HAP-1 (cell line): ENCODE measurements around the gene PLEKHN1.
"Not testable (repeated sequence)": the region's sequence is repeated elsewhere in the genome, so short reads cannot be mapped to it uniquely, and the experiment has no call there.

Source experiments
- DNase-seq, 2 experiments: peaks; one replicate each; pipeline ENCODE4 v3.0.0-alpha.2; 2016 to 2020; ENCODE audit warnings: low spot score in 2 of 2
- H3K27me3 ChIP-seq: fragments of 250-450 bp; sonication (Bioruptor Pico); 2 replicates; pipeline ENCODE4 v1.5.1; 2020; ENCODE audit warnings: low read depth, mild to moderate bottlenecking, moderate library complexity
- H3K36me3 ChIP-seq: fragments of 250-450 bp; sonication (Bioruptor Pico); replicated peaks from 2 replicates; pipeline ENCODE4 v1.5.1; 2020; ENCODE audit warnings: mild to moderate bottlenecking
- H3K4me1 ChIP-seq: fragments of 250-450 bp; sonication (Bioruptor Pico); 2 replicates; pipeline ENCODE4 v1.5.1; 2020; ENCODE audit warnings: mild to moderate bottlenecking
- H3K4me3 ChIP-seq: fragments of 250-450 bp; sonication (Bioruptor Pico); 2 replicates; pipeline ENCODE4 v1.5.1; 2020; ENCODE audit warnings: mild to moderate bottlenecking, moderate library complexity
- H3K9me3 ChIP-seq: fragments of 250-450 bp; sonication (Bioruptor Pico); 2 replicates; pipeline ENCODE4 v1.5.1; 2020; ENCODE audit warnings: mild to moderate bottlenecking, moderate library complexity
- in situ Hi-C: fragments of 300-500 bp; cut with MboI; formaldehyde crosslinking; loops from 3 replicates; pipeline ENCODE4 v1.14.3; 2020; ENCODE audit warnings: low sequenced_read_pairs, inconsistent platforms, mixed read lengths

Gene PLEKHN1

GRCh38 chr1:942864-943533 lies 23.3 kb upstream of the PLEKHN1 start:
- H3K27me3 ChIP-seq, result no peaks in the 10 kb centered on the region
- H3K4me1 ChIP-seq, result peaks cover 22% of the 10 kb centered on the region
- in situ Hi-C loops, result no loop called here
- peak overlapping the region; percentile 15 for H3K4me3 ChIP-seq
- peaks cover 43% of the 10 kb centered on the region for H3K36me3 ChIP-seq
- no peaks in the 10 kb centered on the region for H3K9me3 ChIP-seq
- peak in 1 of 2 experiments; percentile 36 for DNase-seq

- in situ Hi-C loops, result no loop called here
These were observed 22.5 kb upstream of the PLEKHN1 start for GRCh38 chr1:943545-944340.

GRCh38 chr1:944341-945325 lies 21.6 kb upstream of the PLEKHN1 start:
- Histone ChIP-seq H3K4me3 (no peak overlapping the region), H3K9me3 (no peaks in the 10 kb centered on the region), H3K27me3 (no peaks in the 10 kb centered on the region), H3K36me3 (peaks cover 56% of the 10 kb centered on the region), H3K4me1 (peaks cover 22% of the 10 kb centered on the region)
- in situ Hi-C loops, result no loop called here
- DNase-seq, result peak in 1 of 2 experiments; percentile 37

More at GRCh38 chr1:943545-944340, 22.5 kb upstream of the PLEKHN1 start:
- H3K36me3 ChIP-seq, result peaks cover 47% of the 10 kb centered on the region
- no peak overlapping the region for H3K4me3 ChIP-seq
- no peak for DNase-seq
- peaks cover 22% of the 10 kb centered on the region for H3K4me1 ChIP-seq
- H3K27me3 ChIP-seq, result no peaks in the 10 kb centered on the region
- H3K9me3 ChIP-seq, result no peaks in the 10 kb centered on the region

- Histone ChIP-seq H3K27me3 (no peaks in the 10 kb centered on the region), H3K36me3 (peaks cover 69% of the 10 kb centered on the region), H3K4me1 (peaks cover 11% of the 10 kb centered on the region), H3K9me3 (no peaks in the 10 kb centered on the region), H3K4me3 (no peak overlapping the region)
- no peak for DNase-seq
- in situ Hi-C loops, result no loop called here
These were observed 20.4 kb upstream of the PLEKHN1 start for GRCh38 chr1:945688-946556.

- peaks cover 78% of the 10 kb centered on the region for H3K36me3 ChIP-seq
- H3K4me3 ChIP-seq, DNase-seq, in situ Hi-C loops, H3K4me1 ChIP-seq, H3K27me3 ChIP-seq, H3K9me3 ChIP-seq: not testable (repeated sequence)
These were observed 19.5 kb upstream of the PLEKHN1 start for GRCh38 chr1:946811-947210.

GRCh38 chr1:947958-948357 lies 18.3 kb upstream of the PLEKHN1 start:
- H3K27me3 ChIP-seq, result no peaks in the 10 kb centered on the region
- peaks cover under 1% of the 10 kb centered on the region; the same call in 1 of the 2 replicates for H3K4me1 ChIP-seq
- peaks cover 90% of the 10 kb centered on the region for H3K36me3 ChIP-seq
- no peaks in the 10 kb centered on the region for H3K9me3 ChIP-seq
- in situ Hi-C loops, result no loop called here
- DNase-seq, result no peak
- H3K4me3 ChIP-seq, result no peak overlapping the region

- Histone ChIP-seq H3K27me3 (no peaks in the 10 kb centered on the region), H3K36me3 (peaks cover 95% of the 10 kb centered on the region), H3K4me3 (no peak overlapping the region), H3K9me3 (no peaks in the 10 kb centered on the region), H3K4me1 (no peaks in the 10 kb centered on the region)
- DNase-seq, result no peak
- in situ Hi-C loops, result no loop called here
These were observed 16.0 kb upstream of the PLEKHN1 start for GRCh38 chr1:950268-950667.

- in situ Hi-C loops, result no loop called here
- Histone ChIP-seq H3K36me3 (peaks cover 95% of the 10 kb centered on the region), H3K9me3 (no peaks in the 10 kb centered on the region), H3K4me1 (no peaks in the 10 kb centered on the region), H3K4me3 (no peak overlapping the region), H3K27me3 (no peaks in the 10 kb centered on the region)
- DNase-seq, result no peak
These were observed 15.4 kb upstream of the PLEKHN1 start for GRCh38 chr1:950881-951280.

GRCh38 chr1:951364-951763 lies 14.9 kb upstream of the PLEKHN1 start:
- Histone ChIP-seq H3K9me3 (no peaks in the 10 kb centered on the region), H3K4me3 (no peak overlapping the region), H3K36me3 (peaks cover 95% of the 10 kb centered on the region), H3K27me3 (no peaks in the 10 kb centered on the region), H3K4me1 (no peaks in the 10 kb centered on the region)
- in situ Hi-C loops, result no loop called here
- peak in 1 of 2 experiments; percentile 56 for DNase-seq

GRCh38 chr1:952201-952600 lies 14.1 kb upstream of the PLEKHN1 start:
- H3K27me3 ChIP-seq, result no peaks in the 10 kb centered on the region
- H3K4me1 ChIP-seq, result no peaks in the 10 kb centered on the region
- no peaks in the 10 kb centered on the region for H3K9me3 ChIP-seq
- no peak overlapping the region for H3K4me3 ChIP-seq
- peaks cover 95% of the 10 kb centered on the region for H3K36me3 ChIP-seq
- DNase-seq, result no peak
- in situ Hi-C loops, result no loop called here

- no peaks in the 10 kb centered on the region for H3K27me3 ChIP-seq
- H3K36me3 ChIP-seq, result peaks cover 95% of the 10 kb centered on the region
- in situ Hi-C loops, result no loop called here
- H3K4me3 ChIP-seq, result no peak overlapping the region
- no peak for DNase-seq
- no peaks in the 10 kb centered on the region for H3K9me3 ChIP-seq
- peaks cover 2% of the 10 kb centered on the region; the same call in 1 of the 2 replicates for H3K4me1 ChIP-seq
These were observed 13.7 kb upstream of the PLEKHN1 start for GRCh38 chr1:952603-953002.

- Histone ChIP-seq H3K4me3 (no peak overlapping the region), H3K36me3 (peaks cover 88% of the 10 kb centered on the region), H3K4me1 (peaks cover 4% of the 10 kb centered on the region; the same call in 1 of the 2 replicates), H3K9me3 (no peaks in the 10 kb centered on the region), H3K27me3 (no peaks in the 10 kb centered on the region)
- in situ Hi-C loops, result no loop called here
- no peak for DNase-seq
These were observed 12.6 kb upstream of the PLEKHN1 start for GRCh38 chr1:953524-954320.
